Thyroid gland (tissue), 4 donors: ENCODE results near the gene CDH22. TPM values are rescaled to one million over a fixed set of nuclear protein-coding genes. Genes with fewer than 3 reads are reported as not detected.

ENCODE experiments used
- DNase-seq, 2 donors: peaks; one replicate each; pipeline ENCODE4 v3.0.0-alpha.2; 2019
- H3K27ac ChIP-seq, 3 donors: fragments of 200-600 bp; sonication (generic); 1 replicate in 2 of 3; 2 replicates in 1 of 3; pipeline ENCODE4 v1.5.1; 2016 to 2019; ENCODE audit warnings: mild to moderate bottlenecking in 1 of 3, moderate library complexity in 1 of 3
- H3K27me3 ChIP-seq: fragments of 200-600 bp; sonication (generic); one replicate; pipeline ENCODE4 v1.5.1; 2019
- H3K36me3 ChIP-seq, 2 donors: fragments of 200-600 bp; sonication (generic); one replicate each; pipeline ENCODE4 v1.5.1; 2016 to 2019
- H3K4me1 ChIP-seq, 2 donors: fragments of 200-600 bp; sonication (generic); one replicate each; pipeline ENCODE4 v1.5.1; 2017 to 2019
- H3K4me3 ChIP-seq, 3 donors: fragments of 200-600 bp; sonication (generic); replicated peaks in 1 of 3; 1 replicate in 2 of 3; 2 replicates in 1 of 3; pipeline ENCODE4 v1.5.1; 2016; ENCODE audit warnings: mild to moderate bottlenecking in 1 of 3
- H3K9me3 ChIP-seq: fragments of 200-600 bp; sonication (generic); one replicate; pipeline ENCODE4 v1.5.1; 2017
- POLR2A ChIP-seq, 2 donors: fragments of 450-650 bp; IDR thresholded peaks; one replicate each; pipeline ENCODE4 v1.6.1; 2017; ENCODE audit warnings: antibody characterized with exemption in 2 of 2, mild to moderate bottlenecking in 2 of 2, moderate library complexity in 1 of 2
- WGBS, 2 donors: methylation state at CpG; one replicate each; pipeline ENCODE4 v1.1.5; 2017; 5-methylcytosine and 5-hydroxymethylcytosine counted together
- intact Hi-C: fragments of 100-400 bp; cut with DNase I; formaldehyde crosslinking; loops from one replicate; pipeline ENCODE4 v1.15.1; 2023
- total RNA-seq, 4 donors: library from RNA; depleted of rRNA; stranded (reverse); fragments of >200 nt; gene quantifications; one replicate each; pipeline ENCODE4 v1.2.3, GENCODE V29; 2016
- TF ChIP-seq, protein P1 (sequence below), 6 experiments: fragments of 200-600 bp in 3 of 6; fragments of 450-650 bp in 3 of 6; sonication (generic) in 3 of 6; IDR thresholded peaks; one replicate each; pipeline ENCODE4 v1.5.1; 2016 to 2019; ENCODE audit warnings: antibody characterized with exemption in 6 of 6, mild to moderate bottlenecking in 2 of 6, inconsistent platforms in 1 of 6, moderate library complexity in 1 of 6

CDH22 gene
- total RNA-seq, 4 donors from 2014 or later = 0.38 to 3.0 (median 1.2) TPM

DNA sequence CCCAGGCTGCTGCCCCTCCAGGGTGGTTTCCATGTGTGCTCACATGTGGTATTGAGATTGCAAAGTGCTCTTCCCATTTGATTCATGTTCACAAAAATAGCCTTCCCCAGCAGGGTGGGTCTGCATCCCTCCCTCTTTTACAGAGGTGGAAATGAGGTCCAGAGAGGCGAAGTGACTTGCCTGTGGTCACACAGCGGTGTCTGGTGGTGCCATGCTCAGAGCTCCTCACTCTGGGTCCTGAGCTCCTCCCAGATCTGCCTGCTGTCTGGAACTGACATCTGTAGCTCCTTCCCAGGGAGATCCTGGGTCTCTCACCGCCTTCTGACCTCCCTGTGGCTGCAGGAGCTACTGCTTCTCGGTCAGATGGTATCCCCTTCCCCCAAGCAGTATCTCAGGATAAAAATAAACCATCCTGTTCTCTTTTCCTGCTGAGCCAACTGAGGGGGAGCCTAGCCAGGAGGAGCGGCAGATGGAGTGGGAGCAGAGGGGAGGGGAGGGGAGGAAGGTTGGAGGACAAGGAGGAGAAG is 178.3 kb downstream of the CDH22 start:
- Histone ChIP-seq H3K27ac (no peak overlapping the region), H3K4me3 (no peak overlapping the region), H3K36me3 (no peaks in the 10 kb centered on the region), H3K4me1 (peaks cover 0 to 9% of the 10 kb centered on the region in 2 donors), H3K9me3 (no peaks in the 10 kb centered on the region), H3K27me3 (no peaks in the 10 kb centered on the region)
- intact Hi-C loops = no loop called here
- WGBS, 2 donors = 27 to 33% methylated on average over 5 of the region's 5 CpGs
- no peak for TF ChIP-seq POLR2A (IDR thresholded peaks at IDR 0.05)
- TF ChIP-seq, protein P1, sequence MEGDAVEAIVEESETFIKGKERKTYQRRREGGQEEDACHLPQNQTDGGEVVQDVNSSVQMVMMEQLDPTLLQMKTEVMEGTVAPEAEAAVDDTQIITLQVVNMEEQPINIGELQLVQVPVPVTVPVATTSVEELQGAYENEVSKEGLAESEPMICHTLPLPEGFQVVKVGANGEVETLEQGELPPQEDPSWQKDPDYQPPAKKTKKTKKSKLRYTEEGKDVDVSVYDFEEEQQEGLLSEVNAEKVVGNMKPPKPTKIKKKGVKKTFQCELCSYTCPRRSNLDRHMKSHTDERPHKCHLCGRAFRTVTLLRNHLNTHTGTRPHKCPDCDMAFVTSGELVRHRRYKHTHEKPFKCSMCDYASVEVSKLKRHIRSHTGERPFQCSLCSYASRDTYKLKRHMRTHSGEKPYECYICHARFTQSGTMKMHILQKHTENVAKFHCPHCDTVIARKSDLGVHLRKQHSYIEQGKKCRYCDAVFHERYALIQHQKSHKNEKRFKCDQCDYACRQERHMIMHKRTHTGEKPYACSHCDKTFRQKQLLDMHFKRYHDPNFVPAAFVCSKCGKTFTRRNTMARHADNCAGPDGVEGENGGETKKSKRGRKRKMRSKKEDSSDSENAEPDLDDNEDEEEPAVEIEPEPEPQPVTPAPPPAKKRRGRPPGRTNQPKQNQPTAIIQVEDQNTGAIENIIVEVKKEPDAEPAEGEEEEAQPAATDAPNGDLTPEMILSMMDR (IDR thresholded peaks at IDR 0.05) = no peak
- peak; percentile 13 to 34 for DNase-seq

DNA sequence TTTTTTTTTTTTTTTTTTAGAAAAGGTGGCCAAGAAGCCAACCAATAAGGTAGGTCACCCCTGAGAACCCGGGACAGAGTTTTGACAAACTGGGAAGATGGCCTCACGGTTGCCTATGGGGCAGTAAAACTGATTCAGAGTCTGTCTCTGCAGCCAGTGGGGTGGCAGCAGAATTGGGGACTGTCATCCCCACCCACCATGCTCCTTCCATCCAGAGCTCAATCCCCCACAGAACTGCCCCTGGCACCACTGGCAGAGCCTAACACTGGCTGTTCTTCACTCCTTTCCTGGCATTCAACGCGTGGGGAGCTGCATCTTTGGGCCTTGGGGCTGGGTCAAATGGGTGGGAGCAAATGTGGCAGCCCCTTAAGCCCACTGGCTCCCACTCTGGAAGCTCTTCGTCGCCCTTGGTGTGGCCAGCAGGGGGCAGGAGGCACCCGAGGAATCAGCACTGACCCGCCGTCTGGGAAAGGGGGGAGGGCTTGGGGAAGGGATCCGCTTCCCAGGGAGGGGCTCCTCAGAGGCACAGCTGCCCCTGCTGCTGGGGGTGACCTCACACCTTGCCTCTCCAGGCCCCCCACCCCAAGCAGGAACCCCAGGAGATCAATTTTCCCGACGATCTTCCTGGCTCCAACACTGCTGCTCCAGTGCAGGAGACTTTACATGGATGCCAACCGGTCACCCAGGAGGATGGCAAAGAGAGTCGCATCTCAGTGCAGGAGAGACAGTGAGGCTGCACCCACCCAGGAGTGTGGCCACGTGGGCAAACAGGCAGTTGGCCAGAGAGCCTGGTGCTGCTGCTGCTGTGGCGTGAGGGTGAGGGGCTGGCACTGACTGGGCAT is 179.8 kb downstream of the CDH22 start:
- DNase-seq = peak; percentile 29 to 39
- Histone ChIP-seq H3K9me3 (no peaks in the 10 kb centered on the region), H3K4me1 (peaks cover 0 to 9% of the 10 kb centered on the region in 2 donors), H3K4me3 (no peak overlapping the region), H3K27ac (no peak overlapping the region), H3K36me3 (no peaks in the 10 kb centered on the region), H3K27me3 (no peaks in the 10 kb centered on the region)
- intact Hi-C loops = no loop called here
- WGBS, 2 donors = 33 to 40% methylated on average over 8 to 13 of the region's 16 CpGs
- TF ChIP-seq POLR2A (IDR thresholded peaks at IDR 0.05) = no peak
- TF ChIP-seq, protein P1 (IDR thresholded peaks at IDR 0.05) = peak in 5 of 6 experiments; percentile 25 to 58 (median 44)

DNA sequence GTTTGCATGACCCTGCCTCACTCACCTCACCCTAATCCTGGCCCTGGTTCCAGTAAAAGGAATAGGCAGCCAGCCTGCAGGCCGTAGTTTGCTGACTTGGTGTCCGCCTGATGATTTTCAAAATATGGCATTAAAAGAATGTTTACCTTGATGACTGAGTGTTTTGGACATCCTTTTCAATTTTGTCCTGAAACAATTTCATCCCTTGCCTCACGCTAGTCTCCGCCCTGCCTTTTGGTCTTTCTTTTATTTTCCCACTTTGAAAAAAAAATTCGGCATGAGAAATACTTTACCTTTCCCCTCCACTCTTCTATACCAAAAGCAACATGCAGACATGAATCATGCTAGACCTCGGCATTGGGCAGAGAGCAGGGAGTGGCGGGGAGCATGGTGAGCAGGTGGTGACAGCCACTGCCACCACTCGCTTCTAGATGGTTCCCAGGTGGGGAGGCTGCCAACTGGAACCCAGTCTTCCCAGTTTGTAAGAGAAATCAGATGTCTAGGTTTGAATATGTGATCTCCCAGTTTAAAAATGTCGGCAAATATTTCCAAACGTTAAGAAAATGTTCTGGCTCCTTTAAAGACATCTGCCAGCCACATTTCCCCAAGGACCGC is 180.8 kb downstream of the CDH22 start:
- no peaks in the 10 kb centered on the region for H3K27me3 ChIP-seq
- no peak for DNase-seq
- H3K27ac ChIP-seq = no peak overlapping the region
- intact Hi-C loops = no loop called here
- no peak for TF ChIP-seq POLR2A (IDR thresholded peaks at IDR 0.05)
- TF ChIP-seq, protein P1 (IDR thresholded peaks at IDR 0.05) = no peak
- H3K4me1 ChIP-seq = peaks cover 0 to 9% of the 10 kb centered on the region in 2 donors
- 89 to 90% methylated on average over 11 of the region's 11 CpGs for WGBS, 2 donors
- H3K4me3 ChIP-seq = no peak overlapping the region
- H3K9me3 ChIP-seq = no peaks in the 10 kb centered on the region
- H3K36me3 ChIP-seq = no peaks in the 10 kb centered on the region

DNA sequence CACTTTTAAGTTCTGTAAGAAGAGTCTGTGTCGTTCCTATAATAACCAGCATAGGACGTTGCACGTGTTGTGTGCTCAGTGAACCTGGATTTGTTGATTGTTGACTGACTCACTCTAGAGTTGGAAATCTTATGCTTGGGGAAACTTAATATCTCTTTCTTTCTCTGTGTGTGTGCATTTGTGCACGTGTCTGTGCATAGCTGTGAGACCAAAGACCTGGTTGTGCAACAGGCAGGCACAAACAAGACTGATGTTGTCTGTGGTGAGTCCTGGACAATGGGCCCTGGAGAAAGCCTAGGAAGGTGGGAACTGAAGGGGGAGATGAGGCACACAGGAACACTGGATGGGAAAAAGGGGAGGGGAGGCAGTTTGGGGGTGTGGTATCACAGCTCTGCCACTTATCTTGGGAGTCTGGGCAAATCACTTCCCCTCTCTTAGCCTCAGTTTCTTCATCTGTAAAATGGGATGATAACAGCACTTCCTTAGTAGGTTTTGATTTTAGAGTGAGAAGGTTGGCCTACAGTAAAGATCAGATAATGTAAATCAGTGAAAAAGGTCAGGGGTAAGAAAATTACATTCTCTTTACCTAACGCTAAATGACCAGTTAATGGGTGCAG is 181.8 kb downstream of the CDH22 start:
- no peaks in the 10 kb centered on the region for H3K36me3 ChIP-seq
- no peaks in the 10 kb centered on the region for H3K9me3 ChIP-seq
- no peak overlapping the region for H3K4me3 ChIP-seq
- H3K27me3 ChIP-seq = no peaks in the 10 kb centered on the region
- H3K4me1 ChIP-seq = peaks cover 0 to 12% of the 10 kb centered on the region in 2 donors
- 67 to 85% methylated on average over 5 of the region's 5 CpGs for WGBS, 2 donors
- intact Hi-C loops = no loop called here
- no peak overlapping the region for H3K27ac ChIP-seq
- no peak for TF ChIP-seq POLR2A (IDR thresholded peaks at IDR 0.05)
- TF ChIP-seq, protein P1 (IDR thresholded peaks at IDR 0.05) = no peak
- no peak for DNase-seq

Other genes starting within 250 kb of the CDH22 start
- gene NCOA5, start 218.5 kb downstream of the CDH22 start, total RNA-seq = 10 to 100 TPM; 31.4 to 46.1 (median 37.4) TPM
- gene CD40, start 190.2 kb downstream of the CDH22 start, total RNA-seq = 10 to 100 TPM; 13.0 to 15.9 (median 15.0) TPM
- 10 to 100 TPM; 47.0 to 60.6 (median 54.6) TPM for gene ELMO2, start 98.1 kb upstream of the CDH22 start, total RNA-seq
- 10 to 100 TPM; 12.2 to 15.7 (median 14.2) TPM for gene ZNF334, start 205.1 kb upstream of the CDH22 start, total RNA-seq
- not detected for gene OCSTAMP, start 242.2 kb upstream of the CDH22 start, total RNA-seq